Muscle of arm (tissue), 12 donors: Measurements from ENCODE around the gene ARAP1. TPM values are rescaled to one million over a fixed set of nuclear protein-coding genes. Genes with fewer than 3 reads are reported as not detected.
A peak's percentile ranks its signal among the peaks of the same experiment; 100 is the strongest.

Experiments used
- DNase-seq: peaks from one replicate; pipeline ENCODE4 v3.0.0-alpha.2; 2013
- polyA plus RNA-seq, 12 donors: library from polyadenylated mRNA; unstranded; fragments of 120-200 nt; gene quantifications; one replicate each; pipeline ENCODE4 v1.2.1, GENCODE V29; 2013; ENCODE audit not compliant: insufficient read length in 12 of 12

The ARAP1 gene
- polyA plus RNA-seq, 12 donors, result 44.2 to 72.1 (median 55.5) TPM; not detected in 1

DNA sequence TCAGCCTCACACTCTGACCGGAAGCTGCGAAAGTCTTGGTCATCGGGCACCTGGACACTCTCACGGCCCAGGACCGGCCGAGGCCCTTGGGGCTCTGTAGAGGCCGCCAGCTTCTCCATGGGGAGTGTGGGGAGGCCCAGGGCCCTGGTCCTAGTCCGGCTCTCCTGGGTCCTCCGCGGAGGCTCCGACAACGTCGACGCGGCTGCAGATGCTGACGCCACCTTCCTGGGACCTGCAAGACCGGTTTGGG is 28.8 kb upstream of the ARAP1 start:
- DNase-seq, result no peak

DNA sequence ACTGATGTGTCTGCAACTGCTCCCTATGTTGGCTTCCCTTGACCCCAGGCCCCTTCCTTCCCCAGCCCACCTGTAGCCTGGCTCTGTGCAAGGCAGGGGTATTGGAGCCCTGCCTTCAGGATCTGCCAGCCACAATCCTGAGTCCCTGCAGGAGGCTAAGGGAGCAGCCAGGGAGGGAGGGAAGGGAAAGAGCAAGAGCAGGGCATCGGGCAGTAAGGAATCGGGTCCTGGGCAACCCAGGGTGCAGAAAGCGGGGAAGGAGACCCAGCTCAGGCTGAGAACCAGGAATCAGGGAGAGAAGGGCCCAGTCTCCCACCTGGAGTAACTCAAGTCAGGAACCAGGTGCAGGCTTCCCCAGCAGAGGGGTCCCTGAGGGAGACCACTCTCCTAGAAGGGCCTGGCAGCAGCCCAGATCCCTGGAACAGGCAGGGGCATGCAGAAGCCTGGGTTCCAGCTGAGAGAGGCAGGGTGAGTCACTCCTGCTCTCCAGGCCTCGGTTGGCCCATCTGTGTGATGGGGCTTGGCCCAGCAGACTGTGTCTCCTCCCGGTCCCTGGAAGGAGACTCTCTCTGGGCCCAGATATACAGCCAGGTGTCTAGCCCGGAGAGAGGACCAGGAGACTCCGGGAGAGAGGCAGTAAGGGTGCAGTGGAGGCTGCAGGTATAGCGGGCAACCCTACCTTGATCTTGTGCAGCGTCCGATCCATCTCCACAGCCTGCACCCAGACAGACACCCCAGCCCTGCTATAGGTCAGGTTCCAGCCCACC is 28.3 kb upstream of the ARAP1 start:
- DNase-seq, result no peak

DNA sequence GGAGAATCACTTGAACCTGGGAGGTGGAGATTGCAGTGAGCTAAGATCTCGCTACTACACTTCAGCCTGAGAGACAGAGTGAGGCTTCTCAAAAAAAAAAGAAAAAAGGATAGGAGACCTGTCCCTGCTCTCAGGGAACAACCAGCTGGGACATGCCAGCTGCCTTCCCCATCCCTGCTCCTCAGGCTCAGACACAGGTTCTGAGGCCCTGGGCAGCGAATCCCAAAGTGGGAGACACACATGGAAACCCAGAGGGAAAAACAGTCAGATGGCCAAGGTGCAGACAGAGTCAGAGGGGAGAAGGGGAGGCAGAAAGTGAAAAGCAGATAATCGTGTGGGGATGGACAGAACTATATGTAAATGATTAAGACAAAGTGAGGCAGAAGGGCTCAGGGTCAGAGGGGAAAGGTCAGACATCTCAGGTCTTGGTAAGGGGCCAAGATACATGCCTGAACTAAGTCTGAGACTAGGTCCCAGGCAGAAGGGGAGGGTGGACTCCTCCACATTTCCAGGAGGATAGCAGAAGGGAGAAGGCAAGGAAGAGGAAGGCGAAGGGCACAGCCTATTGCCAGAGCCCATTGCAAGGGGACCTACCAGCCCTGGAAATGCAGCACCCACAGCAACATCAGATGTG is 27.4 kb upstream of the ARAP1 start:
- DNase-seq, result no peak

DNA sequence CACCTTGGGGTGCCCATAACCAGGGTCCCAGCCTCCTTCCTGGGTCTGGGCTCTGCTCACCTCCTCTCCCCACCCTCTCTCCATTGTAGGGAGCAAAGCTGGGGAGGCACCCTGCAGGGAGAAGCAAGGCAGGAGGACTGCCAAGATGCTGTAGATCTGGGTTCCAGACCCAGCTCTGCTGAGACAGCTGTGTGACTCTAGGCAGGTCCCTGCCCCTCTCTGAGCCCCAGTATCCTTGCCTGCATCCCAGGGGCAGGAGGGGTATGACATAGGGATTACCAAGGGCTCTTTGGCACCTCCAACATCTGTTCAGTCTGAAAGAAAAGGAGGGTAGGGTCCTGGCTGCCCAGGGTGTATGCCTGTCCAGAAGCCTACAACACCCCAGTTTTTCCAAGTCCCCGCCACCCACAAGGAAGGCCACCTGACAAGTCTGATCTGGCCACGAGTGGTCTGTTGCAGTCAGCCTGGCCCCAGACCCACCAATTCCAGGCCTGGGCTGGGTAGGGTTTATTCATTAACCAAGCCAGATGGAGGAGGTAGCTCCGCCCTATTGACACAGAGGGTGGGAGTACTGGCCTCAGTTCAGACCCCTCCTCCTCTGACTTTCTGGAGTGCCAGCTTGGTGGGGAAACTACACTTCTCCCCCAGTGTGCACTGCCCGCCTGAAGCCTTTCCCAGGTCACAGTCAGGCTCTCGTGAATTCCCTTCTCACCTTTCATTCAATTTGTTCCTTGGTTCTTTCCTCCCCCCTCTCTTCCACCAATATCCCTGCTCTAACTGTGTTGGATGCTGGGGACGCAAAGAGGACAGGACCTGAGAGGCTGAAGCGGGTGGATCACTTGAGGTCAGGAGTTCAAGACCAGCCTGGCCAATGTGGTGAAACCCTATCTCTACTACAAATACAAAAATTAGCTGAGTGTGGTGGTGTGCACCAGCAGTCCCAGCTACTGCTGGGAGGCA is 26.6 kb upstream of the ARAP1 start:
- DNase-seq, result no peak

DNA sequence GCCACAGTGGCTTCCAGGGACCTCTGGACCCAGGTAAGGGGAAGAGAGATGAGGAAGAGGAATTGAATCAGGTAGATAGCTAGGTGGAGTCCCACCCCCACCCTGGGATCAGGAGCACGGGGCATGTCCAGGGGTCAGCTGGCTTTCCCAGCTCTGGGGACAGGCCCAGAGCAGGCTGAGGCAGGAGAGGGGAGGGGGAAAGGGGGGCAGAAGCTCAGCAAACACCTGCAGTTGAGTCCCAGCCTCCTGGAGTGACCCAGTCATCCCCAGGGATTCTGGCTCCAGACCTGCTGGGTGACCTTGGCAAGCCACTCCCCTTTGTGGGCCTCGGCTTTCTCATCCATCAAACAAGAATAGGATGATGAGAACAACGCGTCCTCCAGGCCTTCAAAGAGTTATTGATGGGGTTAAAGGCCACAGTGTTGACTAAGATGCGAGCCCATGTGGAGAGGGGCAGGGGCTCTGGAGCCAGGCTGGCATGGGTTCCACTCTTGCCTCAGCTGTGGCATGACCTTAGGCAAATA is 25.6 kb upstream of the ARAP1 start:
- no peak for DNase-seq

DNA sequence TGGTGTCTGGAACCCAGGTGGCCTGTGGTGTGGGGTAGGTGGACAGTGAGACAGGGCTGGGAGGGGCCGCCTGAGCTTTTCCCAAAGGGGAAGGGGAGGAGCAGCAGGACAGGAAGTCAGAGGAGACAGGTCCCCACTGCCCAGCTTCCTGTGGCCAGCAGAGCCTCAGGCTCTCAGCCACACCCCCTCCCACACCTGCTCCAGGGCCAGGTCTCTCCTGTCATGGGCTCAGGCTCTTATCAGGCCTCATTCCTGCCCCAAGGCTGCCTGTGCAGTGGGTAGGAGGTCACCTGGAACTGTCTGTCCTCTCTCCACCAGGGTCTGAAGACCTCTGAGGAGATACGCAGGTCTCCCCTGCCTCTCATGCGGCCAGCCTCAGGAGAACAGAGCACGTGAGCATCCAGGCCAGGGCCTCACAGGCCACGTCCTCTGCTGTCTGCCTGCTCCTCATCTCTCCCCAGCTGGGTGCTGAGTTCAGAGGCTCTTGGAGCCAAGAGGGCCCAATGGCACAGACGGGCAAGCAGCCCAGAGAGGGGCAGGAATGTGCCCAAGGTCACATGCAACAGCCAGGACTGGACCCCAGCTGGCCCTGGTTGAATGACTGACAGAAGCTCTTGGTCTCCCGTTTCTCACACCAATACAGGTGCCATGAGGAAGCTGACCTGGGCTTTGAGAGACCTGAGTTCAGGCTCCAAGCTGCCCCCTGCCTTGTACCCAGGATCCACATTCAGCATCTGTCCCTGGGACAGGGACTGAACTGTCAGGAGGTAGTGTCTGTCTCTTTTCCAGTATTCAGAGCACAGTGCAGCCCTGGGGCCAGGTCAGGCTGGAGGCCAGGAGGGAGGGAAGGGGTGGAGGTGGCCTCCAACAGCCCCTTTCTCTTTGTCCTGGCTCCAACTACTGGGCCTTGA is 24.9 kb upstream of the ARAP1 start:
- DNase-seq, result no peak

DNA sequence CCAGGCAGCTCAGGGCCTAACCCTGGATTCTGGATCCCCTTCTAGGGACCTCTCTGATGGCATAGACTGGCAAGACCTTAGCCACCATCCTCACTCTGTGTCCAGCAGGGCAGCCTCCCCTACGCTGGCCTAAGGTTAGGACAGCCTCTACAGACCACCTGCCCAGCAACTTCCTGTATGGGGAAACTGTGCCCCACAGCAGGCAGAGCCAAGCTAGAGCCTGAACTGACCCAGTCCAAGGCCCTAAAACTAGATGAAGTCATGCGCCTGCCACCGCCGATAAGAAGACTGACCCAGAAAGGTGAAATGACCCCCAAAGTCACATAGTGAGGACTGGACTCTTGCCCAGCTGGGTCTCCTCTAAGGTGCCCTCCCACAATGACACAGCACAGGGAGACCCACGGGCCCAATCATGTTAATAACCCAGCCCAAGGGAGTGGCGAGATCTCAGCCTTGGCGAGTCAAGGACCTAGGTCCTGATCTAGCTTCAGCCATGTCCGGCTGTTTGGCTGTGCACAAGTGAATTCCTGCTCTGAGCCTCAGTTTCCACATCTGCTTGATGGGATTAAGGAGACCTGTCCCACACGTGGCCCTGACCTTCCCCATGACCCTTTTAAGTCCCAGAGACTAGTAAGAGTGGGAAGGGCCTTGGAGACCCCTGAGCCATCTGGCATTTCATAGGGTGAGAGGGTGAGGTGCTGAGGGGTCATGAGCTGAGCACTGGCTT is 24.1 kb upstream of the ARAP1 start:
- DNase-seq, result no peak

DNA sequence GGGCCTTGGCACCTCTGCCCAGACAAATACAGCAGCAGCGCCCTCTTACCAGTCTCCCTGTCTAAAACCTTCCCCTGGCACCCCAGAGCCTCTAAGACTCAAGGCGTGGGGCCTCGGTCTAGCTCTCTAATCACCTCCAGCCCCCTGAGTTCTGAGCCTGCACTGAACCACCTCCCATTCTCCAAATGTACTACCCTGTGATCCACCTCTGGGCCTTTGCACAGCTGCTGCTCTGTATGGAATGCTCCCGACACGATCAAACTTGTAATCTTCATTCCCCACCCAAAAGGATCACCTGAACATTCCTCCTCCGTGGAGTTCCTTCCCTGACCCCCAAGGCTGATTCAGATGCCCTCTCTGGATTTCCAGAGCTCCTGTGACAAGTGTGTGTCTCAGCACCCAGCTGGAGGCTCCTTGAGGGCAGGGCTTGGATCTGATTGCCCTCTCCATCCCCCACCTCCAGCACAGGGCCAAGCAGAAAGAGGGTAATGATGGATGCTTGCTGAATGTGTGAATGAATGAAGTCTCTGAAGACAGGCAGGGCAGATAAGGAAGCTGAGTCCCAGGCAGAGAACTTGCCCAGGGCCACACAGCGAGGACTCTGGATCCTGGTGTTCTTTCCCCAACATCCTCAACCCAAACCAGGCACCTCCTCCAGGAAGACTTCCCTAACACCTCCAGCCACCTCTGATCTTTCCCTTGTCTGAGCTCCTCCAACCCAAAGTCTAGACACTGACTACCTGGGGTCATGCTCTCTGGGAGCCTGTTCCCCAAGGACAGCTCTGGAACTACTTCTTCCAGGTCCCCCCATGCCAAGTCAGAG is 23.3 kb upstream of the ARAP1 start:
- no peak for DNase-seq

DNA sequence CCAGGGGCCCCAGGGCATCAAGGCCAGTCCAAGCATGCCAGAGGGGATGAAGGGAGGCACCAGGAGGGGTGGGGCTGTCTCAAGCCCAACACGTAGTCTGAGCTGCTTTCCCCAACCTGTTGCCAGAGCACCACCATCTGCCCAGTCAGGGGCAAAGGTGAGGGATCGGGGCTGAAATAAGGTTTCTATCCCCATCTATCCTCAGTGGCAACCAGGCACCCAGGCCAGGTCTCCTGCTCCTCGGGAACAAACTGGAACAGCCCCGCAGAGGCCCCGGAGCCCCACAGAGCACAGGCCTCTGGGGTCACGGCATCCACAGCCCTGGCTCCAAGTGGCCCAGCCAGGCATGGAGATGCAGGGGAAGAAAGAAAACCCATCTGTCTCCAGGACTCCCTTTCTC is 22.3 kb upstream of the ARAP1 start:
- no peak for DNase-seq

DNA sequence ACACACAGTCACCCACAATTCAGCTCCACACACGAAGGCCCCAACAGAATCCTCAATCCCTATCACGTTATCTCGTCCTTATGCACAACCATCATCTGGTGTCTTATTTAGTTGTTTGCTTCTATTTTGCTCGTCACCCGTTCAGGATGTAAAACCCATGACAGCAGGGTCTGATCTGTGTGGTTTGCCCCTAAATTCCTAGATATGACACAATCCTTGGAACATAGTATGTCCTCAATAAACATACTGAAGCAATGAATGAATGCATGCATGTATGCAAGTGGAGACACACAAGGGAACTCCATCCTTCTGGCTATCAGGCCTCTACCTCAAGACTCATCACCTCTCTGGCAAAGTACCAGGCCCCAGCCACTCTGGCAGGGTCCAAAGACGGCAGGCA is 21.5 kb upstream of the ARAP1 start:
- no peak for DNase-seq

DNA sequence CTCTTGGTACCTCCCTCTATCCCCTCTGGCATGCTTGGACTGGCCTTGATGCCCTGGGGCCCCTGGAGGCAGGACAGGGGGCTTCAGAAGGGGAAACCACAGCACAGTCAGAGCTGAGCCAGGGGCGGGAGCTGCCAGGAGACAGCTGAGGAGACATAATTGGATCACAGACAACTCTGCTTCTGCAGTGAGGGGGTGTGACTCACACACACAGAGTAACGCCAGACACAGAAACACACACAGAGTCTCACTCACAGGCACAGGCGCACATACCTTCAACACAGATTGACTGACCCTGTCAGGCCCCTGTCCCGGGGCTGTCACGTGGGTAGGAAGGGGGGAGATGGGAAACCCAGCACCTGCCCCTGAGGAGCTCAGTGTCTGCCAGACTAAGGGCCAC is 21.1 kb upstream of the ARAP1 start:
- peak; percentile 82 for DNase-seq

DNA sequence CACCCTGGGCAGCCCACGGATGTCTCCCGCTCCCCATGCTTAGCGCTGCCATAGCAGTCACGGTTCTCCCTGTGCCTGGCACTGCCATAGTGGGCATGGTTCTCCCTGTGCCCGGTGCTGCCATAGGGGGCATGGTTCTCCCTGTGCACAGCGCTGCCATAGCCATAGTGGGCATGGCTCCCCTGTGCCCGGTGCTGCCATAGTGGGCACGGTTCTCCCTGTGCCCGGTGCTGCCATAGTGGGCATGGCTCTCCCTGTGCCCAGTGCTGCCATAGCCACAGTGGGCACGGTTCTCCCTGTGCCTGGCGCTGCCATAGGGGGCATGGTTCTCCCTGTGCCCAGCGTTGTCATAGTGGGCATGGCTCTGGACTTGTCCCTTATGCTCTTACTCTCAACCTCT is 19.9 kb upstream of the ARAP1 start:
- no peak for DNase-seq

DNA sequence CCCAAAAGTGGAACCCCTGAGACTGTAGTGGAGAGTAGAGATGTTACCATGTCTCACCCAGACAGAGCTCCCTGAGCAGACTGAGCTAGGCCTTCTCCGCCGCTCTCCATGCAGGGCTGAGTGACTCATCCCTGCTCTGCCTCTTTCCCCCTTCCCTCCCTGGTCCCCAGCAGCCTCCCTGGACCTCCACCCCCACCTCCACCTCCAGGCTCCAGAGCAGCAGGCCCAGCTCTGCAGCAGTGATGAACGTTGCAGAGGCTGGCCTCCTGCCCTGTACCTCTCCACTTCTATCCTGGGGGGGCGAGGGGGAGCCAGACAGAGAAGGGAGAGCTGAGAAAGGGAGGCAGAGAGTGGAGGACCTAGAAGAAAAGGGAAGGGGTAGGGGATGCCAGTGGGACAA is 19.3 kb upstream of the ARAP1 start:
- no peak for DNase-seq

DNA sequence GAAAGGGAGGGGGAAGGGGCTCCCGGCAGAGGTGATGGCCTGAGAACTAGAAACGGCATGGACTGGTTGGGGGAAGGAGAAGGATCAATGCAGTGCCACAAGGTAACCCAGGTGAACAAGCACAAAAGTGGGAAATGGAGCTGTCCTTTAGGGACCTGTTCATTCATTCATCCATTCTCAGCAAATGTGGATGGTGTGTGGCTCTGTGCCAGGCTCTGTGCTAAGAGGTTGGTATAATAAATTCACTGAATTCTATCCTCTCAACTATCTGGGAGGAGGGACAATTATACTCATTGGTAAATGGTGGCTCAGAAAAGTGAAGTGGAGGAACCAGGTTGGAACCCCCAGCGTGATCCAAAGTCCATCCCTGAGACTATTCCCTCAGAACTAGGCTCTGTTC is 18.6 kb upstream of the ARAP1 start:
- no peak for DNase-seq

DNA sequence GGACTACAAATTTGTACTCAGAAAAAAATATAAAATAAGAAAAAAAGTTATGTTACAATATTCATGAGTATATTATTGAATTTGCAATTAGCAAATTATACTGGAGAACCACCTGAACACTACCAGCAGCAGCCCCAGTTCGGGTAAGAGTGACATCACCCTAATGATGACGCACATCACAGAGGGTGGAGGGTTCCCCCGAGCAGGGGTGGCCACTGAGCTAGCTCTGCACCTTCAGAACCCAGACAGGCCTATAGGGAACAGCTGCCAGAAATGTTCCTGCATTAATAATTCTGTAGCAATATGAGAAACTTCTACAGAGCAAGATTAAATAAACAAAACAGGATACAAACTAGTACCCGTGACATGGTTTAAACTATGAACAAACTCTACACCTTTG is 17.5 kb upstream of the ARAP1 start:
- no peak for DNase-seq

DNA sequence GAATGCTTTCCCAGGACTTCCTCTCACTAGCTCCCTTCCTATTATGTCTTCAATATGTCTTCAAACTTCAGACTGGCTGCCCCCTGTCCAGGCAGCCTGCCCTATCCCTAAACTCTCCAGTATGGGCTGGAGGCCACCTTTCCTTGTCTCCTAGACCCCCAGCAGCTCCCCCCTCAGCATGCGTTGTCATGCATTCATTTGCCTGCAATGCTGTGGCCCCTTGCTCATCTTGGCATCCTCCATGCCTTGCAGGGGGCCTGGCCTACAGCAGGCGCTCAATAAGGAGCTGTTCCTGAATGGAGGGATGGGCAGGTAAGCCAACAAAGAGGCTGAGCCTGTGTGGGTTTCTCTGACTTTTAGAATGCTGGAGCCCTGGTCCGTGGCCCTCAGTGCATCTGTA is 16.4 kb upstream of the ARAP1 start:
- DNase-seq, result no peak

DNA sequence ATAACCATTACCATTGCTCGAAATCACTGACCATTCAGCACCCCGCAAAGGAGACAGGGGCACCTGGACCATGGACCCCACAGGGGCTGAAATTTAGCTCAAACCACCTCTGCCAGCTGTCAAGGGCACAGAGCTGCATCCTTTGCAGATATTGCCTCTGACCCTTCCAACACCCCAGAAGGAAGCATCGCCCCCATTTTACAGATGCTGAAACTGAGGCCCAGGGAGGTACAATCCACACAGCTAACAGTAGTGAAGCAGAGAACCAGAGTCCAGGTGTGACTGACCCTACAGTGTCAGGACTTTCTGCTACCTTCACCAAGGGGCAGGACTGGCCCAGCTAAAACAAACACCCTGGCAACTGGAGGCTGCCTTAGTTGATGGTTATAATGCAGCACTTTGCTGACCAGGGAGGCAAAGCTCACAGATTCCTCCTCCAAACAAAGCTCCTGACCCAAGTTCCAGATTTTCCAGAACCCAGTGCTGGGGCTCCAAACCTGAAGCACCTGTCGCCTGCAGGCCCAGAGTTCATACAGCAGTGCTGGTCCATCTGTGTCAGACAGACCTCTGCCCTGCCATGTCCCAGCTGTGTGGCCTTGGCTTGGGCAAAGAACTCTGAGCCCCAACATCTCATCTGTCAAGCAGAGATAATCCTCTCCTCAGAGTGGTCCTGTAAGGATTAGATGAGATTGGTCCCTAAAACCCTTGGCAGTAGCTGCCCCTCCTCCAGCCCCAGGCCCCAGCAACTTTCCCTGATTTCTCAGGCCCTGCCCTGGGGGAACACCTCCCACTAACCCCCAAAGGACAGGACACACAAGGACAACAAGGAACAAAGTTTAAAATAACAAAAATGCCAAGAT is 15.2 kb upstream of the ARAP1 start:
- no peak for DNase-seq

DNA sequence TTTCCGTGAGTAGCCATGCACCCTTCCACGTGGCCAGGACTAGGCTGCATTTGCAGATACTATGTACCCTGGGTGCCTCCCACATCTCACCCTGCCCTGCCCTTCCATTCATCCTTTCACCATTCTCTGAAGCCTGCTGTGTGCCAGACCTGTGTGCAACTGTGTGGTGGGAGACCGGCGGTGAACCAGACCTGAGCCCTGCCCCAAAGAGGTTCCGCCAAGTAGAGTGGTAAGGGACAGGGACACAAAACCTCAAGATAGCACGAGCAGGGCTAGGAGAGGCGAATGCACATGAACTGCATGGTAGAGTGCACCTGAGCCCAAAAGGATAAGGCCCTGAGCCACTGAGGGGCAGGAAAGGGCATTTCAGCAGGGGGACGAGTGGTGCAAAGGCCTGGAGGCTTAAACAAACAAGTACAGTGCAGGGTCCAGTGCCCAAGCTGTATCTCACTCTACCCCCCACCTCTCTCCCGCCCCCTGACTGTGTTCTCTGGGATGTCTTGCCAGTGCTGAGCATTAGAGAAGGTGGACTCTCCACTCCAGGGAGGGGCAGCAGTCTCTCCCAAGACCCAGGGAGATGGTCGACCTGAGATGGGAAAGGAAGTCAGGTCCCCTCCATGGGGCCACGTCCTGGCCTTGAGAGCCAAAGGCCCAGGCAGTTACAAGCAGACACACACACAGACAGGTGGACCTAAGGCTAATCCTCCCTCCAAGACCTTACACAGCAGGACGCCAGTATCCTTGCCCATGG is 14.1 kb upstream of the ARAP1 start:
- no peak for DNase-seq
